Nasal cavity respiratory epithelium epithelial cell of viscerocranial mucosa (primary cell): Measurements from ENCODE around the gene EXOG. TPM values are rescaled to one million over a fixed set of nuclear protein-coding genes. Genes with fewer than 3 reads are reported as not detected.

ENCODE experiments used
- total RNA-seq: library from RNA; depleted of rRNA; stranded (reverse); fragments of >200 nt; gene quantifications from 2 replicates; pipeline ENCODE4 v1.2.3, GENCODE V29; 2014

EXOG gene
- 4.4 and 18.9 TPM in 2 replicates for total RNA-seq

GRCh38 chr3:38496131-38496910, at the start of gene EXOG:
TSS of gene EXOG (plus strand) at chr3:38496340. CDS start at chr3:38496368, 28 bp downstream.

GRCh38 chr3:38453075-38453912, 42.8 kb upstream of the EXOG start, which contains the start of gene ACVR2B:
TSS of gene ACVR2B (plus strand) at chr3:38453890. CDS start at chr3:38454323, 433 bp downstream.

Other genes starting within 250 kb of the EXOG start
- 0.34 and 0.43 TPM in 2 replicates for gene SLC22A13, start 230.5 kb upstream of the EXOG start, total RNA-seq
- gene SLC22A14, start 214.0 kb upstream of the EXOG start, total RNA-seq: 0.34 and 0.57 TPM in 2 replicates
- 2.1 and 4.6 TPM in 2 replicates for gene XYLB, start 149.6 kb upstream of the EXOG start, total RNA-seq
- gene ACVR2B, start 42.5 kb upstream of the EXOG start, total RNA-seq: 4.1 and 7.5 TPM in 2 replicates
- not detected in 2 replicates for gene SCN5A, start 153.3 kb downstream of the EXOG start, total RNA-seq